Activated CD4-positive, alpha-beta T cell treated with anti-CD3 and anti-CD28 coated beads, Interleukin-2, amount 50 U/mL, for 4 hours (primary cell): ENCODE results near the gene OLIG1.

Source experiments
- DNase-seq, 2 experiments: peaks; one replicate each; pipeline ENCODE4 v3.0.0-alpha.2; 2020

The OLIG1 gene

GRCh38 chr21:33105088-33105487 is 35.1 kb downstream of the OLIG1 start:
- DNase-seq = no peak

- DNase-seq = no peak
Observed at GRCh38 chr21:33108228-33108627, 38.3 kb downstream of the OLIG1 start.

GRCh38 chr21:33109574-33110339 is 39.8 kb downstream of the OLIG1 start:
- DNase-seq = no peak

- DNase-seq = no peak
Observed at GRCh38 chr21:33110340-33110715, 40.4 kb downstream of the OLIG1 start.

- no peak for DNase-seq
Observed at GRCh38 chr21:33111577-33111976, 41.6 kb downstream of the OLIG1 start.

GRCh38 chr21:33112151-33112550 is 42.2 kb downstream of the OLIG1 start:
- no peak for DNase-seq

- DNase-seq = no peak
Observed at GRCh38 chr21:33112681-33113080, 42.7 kb downstream of the OLIG1 start.

- DNase-seq = no peak
Observed at GRCh38 chr21:33113131-33113530, 43.2 kb downstream of the OLIG1 start.

- no peak for DNase-seq
Observed at GRCh38 chr21:33114276-33114675, 44.3 kb downstream of the OLIG1 start.

- no peak for DNase-seq
Observed at GRCh38 chr21:33115631-33116510, 45.9 kb downstream of the OLIG1 start.

- no peak for DNase-seq
Observed at GRCh38 chr21:33116676-33117075, 46.7 kb downstream of the OLIG1 start.

GRCh38 chr21:33117101-33117888 is 47.4 kb downstream of the OLIG1 start:
- no peak for DNase-seq
